HG03103 (cell line): ENCODE measurements around the gene FKBP3.

Experiments used
- ATAC-seq: cut with Tn5 transposase; IDR thresholded peaks from one replicate; pipeline ENCODE4 v1.9.1; 2021; ENCODE audit warnings: low read depth; ENCODE audit not compliant: unreplicated experiment

FKBP3 gene

DNA sequence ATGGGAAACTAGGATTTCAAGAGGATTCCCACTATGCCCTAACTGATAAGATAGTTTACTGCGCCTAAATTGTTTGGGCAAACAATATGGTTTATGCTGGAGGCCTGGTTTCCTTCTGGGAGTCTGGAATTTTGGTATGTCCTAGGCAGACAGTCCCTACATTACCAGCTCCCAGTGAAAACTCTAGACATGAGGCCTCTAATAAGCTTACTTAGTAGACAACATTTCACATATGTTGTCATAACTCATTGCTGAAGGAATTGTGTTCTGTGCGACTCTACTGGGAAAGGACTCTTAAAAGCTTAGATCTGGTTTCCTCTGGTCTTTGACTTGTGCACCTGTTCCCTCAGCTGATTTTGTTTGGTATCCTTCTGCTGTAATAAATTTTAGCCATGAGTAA is 68.3 kb downstream of the FKBP3 start:
- ATAC-seq: no peak
